HG02870 (cell line): ENCODE measurements around the gene UXS1.

Source experiments
- ATAC-seq: cut with Tn5 transposase; IDR thresholded peaks from one replicate; pipeline ENCODE4 v1.9.1; 2021; ENCODE audit warnings: mild to moderate bottlenecking, moderate library complexity; ENCODE audit not compliant: unreplicated experiment

Gene UXS1

GRCh38 chr2:106161938-106162820 is 31.9 kb downstream of the UXS1 start:
- no peak for ATAC-seq

DNA sequence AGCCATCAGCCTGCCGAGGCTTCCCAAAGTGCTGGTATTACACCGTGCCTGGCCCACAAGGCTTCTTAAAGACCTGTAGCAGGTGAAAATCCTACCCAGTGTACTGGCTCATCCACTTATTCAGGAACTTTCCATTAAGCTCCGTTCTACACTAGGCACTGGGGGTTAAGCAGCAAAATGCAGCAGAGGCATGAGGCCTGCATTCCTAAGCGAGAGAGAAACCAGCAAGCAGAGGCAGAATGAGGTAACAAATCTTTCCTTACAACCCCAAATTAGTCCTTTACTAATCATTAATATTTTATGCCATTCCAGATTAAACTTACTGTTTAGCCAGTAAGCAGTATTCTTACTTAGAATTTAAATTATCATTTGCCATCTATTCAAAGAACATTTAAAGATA is 32.8 kb downstream of the UXS1 start:
- no peak for ATAC-seq

DNA sequence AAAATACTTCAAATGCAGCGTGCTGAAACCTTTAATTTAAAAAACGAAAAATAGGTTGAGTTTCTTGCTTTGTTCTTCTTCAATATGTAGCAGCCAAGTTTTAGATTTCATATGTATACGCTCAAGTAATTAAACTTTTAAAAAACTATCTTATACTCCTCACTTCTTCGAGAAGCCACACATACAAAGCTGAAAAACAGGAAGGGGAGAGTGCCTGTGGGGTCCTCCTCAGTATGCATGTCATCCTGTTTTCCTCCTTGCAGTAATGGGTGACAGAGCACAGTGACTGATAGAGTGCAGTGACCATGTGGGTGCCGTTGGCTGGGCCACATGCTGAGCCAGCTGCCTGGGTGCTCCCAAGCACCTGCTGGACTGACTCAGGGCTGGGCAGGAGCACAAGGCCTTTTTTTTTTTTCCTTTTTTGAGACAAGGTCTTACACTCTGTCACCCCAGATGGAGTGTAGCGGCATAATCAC is 33.3 kb downstream of the UXS1 start:
- peak; percentile 48 for ATAC-seq

DNA sequence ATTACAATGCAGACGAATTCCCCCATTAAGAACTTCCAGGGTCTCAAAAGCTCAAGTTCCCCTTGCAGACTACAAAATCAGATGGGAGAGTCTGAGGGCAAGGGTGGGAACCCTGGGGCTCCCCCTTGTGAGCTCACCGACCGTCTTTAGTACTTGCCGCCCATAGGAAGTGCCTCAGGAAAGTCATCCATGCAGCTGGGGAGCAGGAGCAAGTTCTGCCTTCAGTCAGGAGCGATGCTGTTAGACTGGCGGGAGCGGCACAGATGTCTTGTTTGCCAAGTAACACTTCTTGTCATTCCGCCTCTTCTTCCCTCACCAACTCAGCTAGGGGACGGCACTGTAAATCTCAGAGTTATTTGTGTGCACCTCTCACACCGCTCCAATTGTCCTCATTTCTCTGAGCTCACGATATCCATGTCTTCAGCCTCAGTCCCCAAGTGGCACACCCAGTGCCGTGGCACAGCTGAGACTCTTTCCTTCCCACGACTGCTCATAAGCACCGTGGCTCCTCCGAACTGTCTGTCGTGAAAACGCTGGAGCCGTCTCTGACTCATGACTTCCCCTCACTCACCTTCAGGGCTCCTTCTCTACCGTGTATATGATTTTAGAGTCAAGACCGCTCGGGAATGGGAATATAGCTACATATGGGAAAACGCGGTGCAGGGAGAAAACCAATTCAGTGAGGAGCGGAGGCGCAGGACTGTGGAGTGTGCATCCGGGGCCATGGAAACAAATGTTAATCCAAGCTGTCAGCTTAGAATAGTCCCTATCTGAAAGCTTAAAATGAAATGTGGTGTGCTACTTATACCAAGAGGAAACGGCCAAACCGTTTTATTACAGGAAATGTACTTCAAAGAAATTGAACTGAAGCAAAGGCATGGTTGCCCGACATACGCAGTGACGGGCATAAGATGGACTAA is 34.0 kb downstream of the UXS1 start:
- peak; percentile 43 for ATAC-seq

- ATAC-seq = no peak
These were observed 35.2 kb downstream of the UXS1 start for GRCh38 chr2:106158871-106159270.

DNA sequence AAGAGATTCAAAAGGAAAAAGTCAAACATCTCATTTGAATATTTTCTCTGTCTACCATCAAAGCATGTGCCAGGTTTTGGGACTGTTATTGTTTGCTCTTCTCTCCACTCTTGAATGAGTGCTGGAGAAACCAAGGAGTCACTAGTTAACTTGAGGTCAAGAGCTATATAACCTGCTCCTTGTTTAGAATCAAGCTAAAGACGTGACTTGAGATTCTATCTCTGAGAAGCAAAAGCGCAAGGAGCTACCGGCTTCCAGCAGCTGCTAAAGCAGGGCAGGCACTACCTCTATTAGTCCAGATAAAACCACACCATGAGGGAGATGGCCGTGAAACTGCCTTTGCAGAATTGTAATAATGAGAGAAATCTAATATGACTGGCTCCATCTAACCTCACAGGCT is 36.0 kb downstream of the UXS1 start:
- no peak for ATAC-seq

DNA sequence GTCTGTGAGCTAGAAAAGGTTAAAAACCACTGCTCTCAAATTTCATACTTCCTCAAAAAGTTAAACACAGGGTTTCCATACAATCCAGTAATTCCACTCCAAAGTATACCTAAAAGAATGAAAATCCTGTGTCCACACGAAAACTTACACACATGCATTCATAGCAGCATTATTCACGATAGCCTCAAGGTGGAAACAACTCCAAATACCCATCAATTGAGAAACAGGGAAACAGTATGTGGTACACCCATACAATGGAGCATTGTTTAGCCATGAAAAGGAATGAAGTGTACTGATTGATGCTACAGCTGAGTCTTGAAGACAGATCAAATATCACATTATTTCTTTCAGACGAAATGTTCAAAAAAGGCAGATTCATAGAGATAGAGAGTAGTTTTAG is 36.7 kb downstream of the UXS1 start:
- no peak for ATAC-seq

DNA sequence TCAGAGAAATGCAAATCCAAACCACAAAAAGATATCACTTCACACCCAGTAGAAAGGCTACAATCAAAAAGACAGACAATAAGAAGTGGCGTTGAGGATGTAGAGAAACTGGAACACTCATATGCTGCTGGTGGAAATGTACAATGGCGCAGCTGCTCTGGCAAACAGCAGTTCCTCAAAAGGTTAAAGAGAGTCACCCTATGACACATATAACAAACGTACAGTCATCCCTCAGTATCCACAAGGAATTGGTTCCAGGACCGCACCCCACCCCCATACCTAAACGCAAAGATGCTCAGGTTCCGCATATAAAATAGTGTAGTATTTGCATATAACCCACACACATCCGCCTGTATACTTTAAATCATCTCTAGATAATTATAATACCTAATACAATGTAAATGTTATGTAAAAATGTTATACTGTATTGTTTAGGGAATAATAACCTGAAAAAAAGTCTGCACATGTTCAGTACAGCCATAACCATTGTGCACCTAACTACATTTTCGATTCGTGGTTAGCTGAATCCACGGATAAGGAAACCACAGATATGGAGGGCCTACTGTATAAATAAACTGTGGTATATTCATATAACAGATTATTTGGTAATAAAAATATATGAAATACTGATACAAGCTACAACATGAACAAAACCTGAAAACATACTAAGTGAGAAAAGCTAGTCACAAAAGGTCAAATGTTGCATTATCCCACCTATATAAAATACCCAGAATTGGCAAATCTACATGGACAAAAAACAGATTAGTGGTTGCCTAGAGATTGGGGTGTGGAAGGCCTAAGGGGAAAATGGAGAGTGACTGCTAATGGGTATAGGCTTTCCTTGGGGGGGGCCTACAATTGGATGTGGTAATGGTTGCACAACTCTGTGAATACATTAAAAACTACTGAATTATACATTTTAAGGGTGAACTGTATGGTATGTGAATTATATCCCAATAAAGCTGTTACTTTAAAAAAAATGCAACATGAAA is 37.5 kb downstream of the UXS1 start:
- no peak for ATAC-seq

DNA sequence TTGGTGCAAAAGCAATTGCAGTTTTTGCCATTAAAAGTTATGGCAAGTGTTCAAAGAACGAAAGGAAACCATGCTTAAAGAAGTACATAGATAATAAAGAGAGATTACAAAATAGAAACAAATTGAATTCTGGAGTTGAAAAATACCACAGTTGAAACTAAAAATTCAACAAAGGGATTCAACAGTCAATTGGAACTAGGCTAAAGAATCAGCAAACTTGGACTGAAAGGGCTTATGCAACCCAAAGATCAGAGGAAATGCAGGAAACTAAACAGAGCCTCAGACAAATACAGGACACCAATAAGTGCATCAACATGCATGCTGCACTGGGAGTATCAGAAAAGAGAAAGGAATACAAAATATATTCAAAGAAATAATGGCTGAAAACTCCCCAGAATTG is 40.3 kb downstream of the UXS1 start:
- no peak for ATAC-seq

- peak; percentile 46 for ATAC-seq
These were observed 46.4 kb downstream of the UXS1 start for GRCh38 chr2:106147665-106148064.

- no peak for ATAC-seq
These were observed 46.9 kb downstream of the UXS1 start for GRCh38 chr2:106147159-106147558.

DNA sequence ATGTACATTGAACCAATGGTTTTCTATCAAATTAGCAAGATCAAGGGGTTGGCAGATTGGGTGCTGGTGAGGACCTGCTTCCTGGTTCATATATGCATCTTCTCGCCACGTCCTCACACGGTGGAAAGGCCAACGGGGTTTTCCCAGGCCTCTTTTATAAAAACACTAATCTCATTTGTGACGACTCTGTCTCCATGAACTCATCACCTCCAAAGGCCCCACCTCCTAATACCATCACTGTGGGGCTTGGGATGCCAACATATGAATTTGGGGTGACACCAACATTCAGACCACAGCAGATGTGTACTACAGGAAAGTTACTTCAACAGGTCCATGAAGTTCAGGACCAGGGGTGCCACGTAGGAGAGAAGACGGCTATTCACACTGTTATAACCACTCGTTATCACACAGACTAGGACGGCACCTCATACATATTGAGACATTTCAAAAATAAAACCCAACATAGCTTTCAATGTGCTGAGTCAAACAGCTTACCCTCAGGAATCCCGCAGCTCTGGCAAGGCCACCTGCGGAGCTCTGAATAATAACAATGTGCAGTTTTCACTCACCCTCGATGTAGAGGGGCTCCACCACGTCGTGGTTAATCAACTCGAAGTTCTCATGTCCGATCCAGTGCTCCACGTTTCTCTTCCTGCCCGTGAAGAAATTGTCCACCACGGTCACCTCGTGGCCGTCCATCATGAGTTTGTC is 49.3 kb downstream of the UXS1 start:
- ATAC-seq = peak; percentile 42

DNA sequence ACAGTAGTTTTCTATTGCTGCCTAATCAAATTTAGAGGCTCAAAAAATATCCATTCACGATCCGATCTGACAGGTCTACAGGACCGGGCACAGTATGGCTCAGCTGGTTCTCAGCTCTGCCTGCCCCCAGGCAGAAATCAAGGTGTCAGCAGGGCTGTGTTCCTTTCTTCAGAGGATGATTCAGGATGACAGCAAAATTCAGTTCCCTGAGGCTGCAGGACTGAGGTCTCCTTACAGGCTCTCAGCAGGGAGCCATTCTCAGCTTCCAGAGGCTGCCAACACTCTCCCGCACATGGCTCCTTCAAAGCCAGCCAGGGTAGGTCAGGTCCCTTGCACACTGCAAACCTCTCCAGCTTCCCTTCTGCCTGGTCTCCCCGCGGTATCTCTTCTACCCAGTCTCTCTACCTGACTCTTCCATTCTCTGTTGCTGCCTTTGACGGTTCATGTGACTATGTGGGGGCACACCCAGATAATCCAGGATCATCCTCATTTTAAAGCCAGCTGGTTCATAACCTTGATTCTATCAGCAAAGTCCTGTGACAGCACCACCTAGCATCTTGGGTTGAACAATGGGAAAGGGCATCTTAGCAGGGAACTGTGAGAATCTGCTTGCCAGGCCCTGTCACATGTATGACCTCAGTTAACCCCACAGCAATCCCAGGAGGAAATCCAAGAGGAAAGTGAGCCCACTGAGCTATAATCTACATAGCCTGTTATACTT is 50.4 kb downstream of the UXS1 start:
- no peak for ATAC-seq

DNA sequence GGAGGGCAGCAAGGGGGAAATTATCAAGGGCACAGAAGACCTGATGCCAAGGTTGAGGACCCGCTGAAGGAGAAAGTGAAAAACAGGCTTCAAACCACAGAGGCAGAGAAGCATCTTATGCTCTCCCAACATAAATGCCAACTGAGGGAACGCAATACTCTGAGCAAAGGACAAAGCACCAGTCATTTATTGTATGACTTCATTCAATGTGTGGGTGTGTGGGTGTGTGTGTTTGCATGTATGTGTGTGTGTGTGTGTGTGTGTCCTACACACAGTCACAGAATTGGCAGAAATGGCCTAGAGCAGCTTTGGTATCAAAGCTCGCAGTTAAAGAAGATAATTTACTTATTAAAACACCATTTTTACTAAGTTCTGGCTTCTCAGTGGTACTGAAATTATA is 51.4 kb downstream of the UXS1 start:
- no peak for ATAC-seq

DNA sequence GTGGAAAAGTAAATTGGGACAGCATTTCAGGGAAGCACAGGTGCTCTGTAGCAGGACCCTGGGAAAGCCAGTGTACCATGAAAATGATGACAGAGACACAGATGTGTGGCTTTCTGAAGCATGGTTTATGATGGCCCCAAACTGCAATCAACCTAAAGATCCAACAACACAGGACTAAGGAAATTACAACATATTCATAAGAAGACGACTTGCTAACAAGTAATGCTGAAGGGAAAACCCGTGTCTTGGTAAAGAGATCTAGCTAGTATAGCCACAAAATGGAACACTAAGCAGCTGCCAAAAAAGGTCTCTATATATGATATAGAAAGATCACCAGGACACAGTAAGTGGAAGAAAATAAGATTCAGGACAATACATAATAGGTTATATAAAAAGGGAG is 53.2 kb downstream of the UXS1 start:
- no peak for ATAC-seq

- no peak for ATAC-seq
These were observed 54.0 kb downstream of the UXS1 start for GRCh38 chr2:106140113-106140512.

GRCh38 chr2:106139238-106139935 is 54.7 kb downstream of the UXS1 start:
- ATAC-seq = no peak

- no peak for ATAC-seq
These were observed 55.4 kb downstream of the UXS1 start for GRCh38 chr2:106138543-106139237.
